ENCODE measurements around the gene UMODL1.

UMODL1 gene

DNA sequence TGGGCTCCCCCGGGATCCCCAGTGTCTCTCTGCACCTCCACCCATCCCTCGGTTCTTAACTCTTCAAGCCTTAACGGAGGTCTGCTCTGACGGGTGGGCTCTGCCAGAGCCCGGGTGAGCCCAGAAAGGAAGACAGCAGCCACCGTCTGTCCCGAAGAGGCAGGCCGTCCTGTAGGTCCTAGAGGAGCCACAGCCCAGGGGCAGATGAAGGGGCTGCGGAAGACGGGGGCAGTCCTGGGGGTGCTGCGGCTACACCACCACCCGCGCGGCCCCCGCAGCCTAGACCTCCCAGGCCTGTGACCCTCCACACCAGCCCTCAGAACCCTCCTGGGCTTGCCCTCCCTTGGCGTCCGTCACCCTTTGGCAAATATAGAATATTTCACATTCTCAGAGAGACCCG, 71.0 kb downstream of the UMODL1 start:
- Histone ChIP-seq H3K4me1 (ENCODE audit: control insufficient read depth, insufficient read depth, low read length) (no peaks in the 10 kb centered on the region), H3K27ac (ENCODE audit: extremely low read depth, low read depth, low read length) (no peak overlapping the region), H3K36me3 (ENCODE audit: control insufficient read depth in 2 of 2, insufficient read depth in 1 of 2, low read length in 2 of 2) (no peaks in the 10 kb centered on the region), H3K9me3 (ENCODE audit: control insufficient read depth, insufficient read depth, low read depth, low read length) (no peaks in the 10 kb centered on the region), H3K4me3 (ENCODE audit: low read depth, low read length) (no peak overlapping the region)
- TF ChIP-seq, protein P1, sequence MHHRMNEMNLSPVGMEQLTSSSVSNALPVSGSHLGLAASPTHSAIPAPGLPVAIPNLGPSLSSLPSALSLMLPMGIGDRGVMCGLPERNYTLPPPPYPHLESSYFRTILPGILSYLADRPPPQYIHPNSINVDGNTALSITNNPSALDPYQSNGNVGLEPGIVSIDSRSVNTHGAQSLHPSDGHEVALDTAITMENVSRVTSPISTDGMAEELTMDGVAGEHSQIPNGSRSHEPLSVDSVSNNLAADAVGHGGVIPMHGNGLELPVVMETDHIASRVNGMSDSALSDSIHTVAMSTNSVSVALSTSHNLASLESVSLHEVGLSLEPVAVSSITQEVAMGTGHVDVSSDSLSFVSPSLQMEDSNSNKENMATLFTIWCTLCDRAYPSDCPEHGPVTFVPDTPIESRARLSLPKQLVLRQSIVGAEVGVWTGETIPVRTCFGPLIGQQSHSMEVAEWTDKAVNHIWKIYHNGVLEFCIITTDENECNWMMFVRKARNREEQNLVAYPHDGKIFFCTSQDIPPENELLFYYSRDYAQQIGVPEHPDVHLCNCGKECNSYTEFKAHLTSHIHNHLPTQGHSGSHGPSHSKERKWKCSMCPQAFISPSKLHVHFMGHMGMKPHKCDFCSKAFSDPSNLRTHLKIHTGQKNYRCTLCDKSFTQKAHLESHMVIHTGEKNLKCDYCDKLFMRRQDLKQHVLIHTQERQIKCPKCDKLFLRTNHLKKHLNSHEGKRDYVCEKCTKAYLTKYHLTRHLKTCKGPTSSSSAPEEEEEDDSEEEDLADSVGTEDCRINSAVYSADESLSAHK (tag by site-specific recombination; IDR thresholded peaks at IDR 0.05): no peak
- no peak for TF ChIP-seq ZNF792 (tag by site-specific recombination; IDR thresholded peaks at IDR 0.05)
- ChIA-PET CTCF (interaction anchor here (1.1 kb wide), 1 partner anchor 193 kb away, joined by 5 read pairs; no protein-coding TSS in a partner anchor), POLR2A (no interaction called here)

DNA sequence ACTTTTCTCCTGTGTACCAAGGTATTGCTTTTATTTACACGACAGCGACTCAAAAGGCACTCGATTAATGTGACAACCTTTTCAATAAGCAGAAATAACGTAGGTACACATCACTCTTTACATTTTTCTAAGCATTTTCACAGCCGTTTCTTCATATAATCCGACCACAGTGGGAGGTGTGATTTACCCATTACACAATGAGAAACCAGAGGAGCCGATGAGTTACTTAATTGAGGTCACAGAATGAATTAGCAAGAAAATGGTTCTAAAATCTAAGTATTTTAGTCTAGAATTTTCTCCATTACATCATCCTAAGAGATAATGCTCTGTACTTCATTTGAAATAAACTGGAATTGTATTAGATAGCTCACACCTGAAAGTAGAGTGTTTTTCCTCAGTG, 71.5 kb downstream of the UMODL1 start:
- Histone ChIP-seq H3K4me3 (ENCODE audit: low read depth, low read length) (no peak overlapping the region), H3K9me3 (ENCODE audit: control insufficient read depth, insufficient read depth, low read depth, low read length) (no peaks in the 10 kb centered on the region), H3K27ac (ENCODE audit: extremely low read depth, low read depth, low read length) (no peak overlapping the region), H3K36me3 (ENCODE audit: control insufficient read depth in 2 of 2, insufficient read depth in 1 of 2, low read length in 2 of 2) (no peaks in the 10 kb centered on the region), H3K4me1 (ENCODE audit: control insufficient read depth, insufficient read depth, low read length) (no peaks in the 10 kb centered on the region)
- ChIA-PET CTCF (interaction anchor here (0.7 to 1.1 kb wide), 3 partner anchors 67 to 502 kb away, joined by 3 to 5 read pairs (median 3); no protein-coding TSS in a partner anchor), POLR2A (no interaction called here)
- no peak for TF ChIP-seq ZNF768 (tag by site-specific recombination; IDR thresholded peaks at IDR 0.05)
- no peak for TF ChIP-seq ZNF155 (tag by site-specific recombination; IDR thresholded peaks at IDR 0.05)
- TF ChIP-seq ZNF629 (tag by site-specific recombination; IDR thresholded peaks at IDR 0.05): no peak
- TF ChIP-seq ATF2 (tag by site-specific recombination; IDR thresholded peaks at IDR 0.05; ENCODE audit: low read depth): no peak

- POLR2A ChIA-PET: no interaction called here
- CTCF ChIA-PET: interaction anchor here (0.5 to 3.6 kb wide), 5 partner anchors 32 to 501 kb away, joined by 3 to 46 read pairs (median 4); no protein-coding TSS in a partner anchor
- no peak overlapping the region for H3K4me3 ChIP-seq (ENCODE audit: low read depth, low read length)
- TF ChIP-seq ZNF658 (tag by site-specific recombination; IDR thresholded peaks at IDR 0.05) (no peak), ZNF416 (tag by site-specific recombination; IDR thresholded peaks at IDR 0.05) (no peak), ZNF280D (tag by site-specific recombination; IDR thresholded peaks at IDR 0.05) (no peak), MYNN (tag by site-specific recombination; IDR thresholded peaks at IDR 0.05; ENCODE audit: borderline replicate concordance) (no peak), ZNF266 (tag by site-specific recombination; IDR thresholded peaks at IDR 0.05; ENCODE audit: low read depth) (no peak), ZNF157 (tag by site-specific recombination; IDR thresholded peaks at IDR 0.05) (no peak), FEZF1 (tag by site-specific recombination; IDR thresholded peaks at IDR 0.05) (no peak), ZNF174 (tag by site-specific recombination; IDR thresholded peaks at IDR 0.05) (no peak), SCRT1 (tag by site-specific recombination; IDR thresholded peaks at IDR 0.05; ENCODE audit: borderline replicate concordance) (no peak), ZNF610 (tag by site-specific recombination; IDR thresholded peaks at IDR 0.05; ENCODE audit: borderline replicate concordance) (no peak), ZNF514 (tag by site-specific recombination; IDR thresholded peaks at IDR 0.05) (no peak), ZNF274 (IDR thresholded peaks at IDR 0.05; ENCODE audit: low read length) (no peak), ZNF274 (tag by site-specific recombination; IDR thresholded peaks at IDR 0.05; ENCODE audit: borderline replicate concordance) (no peak), ZNF561 (tag by site-specific recombination; IDR thresholded peaks at IDR 0.05; ENCODE audit: borderline replicate concordance) (no peak), ZFP37 (tag by site-specific recombination; IDR thresholded peaks at IDR 0.05) (no peak), ZNF223 (tag by site-specific recombination; IDR thresholded peaks at IDR 0.05) (no peak)
- TF ChIP-seq, protein P2, sequence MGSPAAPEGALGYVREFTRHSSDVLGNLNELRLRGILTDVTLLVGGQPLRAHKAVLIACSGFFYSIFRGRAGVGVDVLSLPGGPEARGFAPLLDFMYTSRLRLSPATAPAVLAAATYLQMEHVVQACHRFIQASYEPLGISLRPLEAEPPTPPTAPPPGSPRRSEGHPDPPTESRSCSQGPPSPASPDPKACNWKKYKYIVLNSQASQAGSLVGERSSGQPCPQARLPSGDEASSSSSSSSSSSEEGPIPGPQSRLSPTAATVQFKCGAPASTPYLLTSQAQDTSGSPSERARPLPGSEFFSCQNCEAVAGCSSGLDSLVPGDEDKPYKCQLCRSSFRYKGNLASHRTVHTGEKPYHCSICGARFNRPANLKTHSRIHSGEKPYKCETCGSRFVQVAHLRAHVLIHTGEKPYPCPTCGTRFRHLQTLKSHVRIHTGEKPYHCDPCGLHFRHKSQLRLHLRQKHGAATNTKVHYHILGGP (tag by site-specific recombination; IDR thresholded peaks at IDR 0.05): no peak
- TF ChIP-seq, protein P3, sequence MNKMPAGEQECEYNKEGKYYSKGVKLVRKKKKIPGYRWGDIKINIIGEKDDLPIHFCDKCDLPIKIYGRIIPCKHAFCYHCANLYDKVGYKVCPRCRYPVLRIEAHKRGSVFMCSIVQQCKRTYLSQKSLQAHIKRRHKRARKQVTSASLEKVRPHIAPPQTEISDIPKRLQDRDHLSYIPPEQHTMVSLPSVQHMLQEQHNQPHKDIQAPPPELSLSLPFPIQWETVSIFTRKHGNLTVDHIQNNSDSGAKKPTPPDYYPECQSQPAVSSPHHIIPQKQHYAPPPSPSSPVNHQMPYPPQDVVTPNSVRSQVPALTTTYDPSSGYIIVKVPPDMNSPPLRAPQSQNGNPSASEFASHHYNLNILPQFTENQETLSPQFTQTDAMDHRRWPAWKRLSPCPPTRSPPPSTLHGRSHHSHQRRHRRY (tag by site-specific recombination; IDR thresholded peaks at IDR 0.05): no peak
These were observed 72.0 kb downstream of the UMODL1 start for GRCh38 chr21:42143111-42143510.

More at GRCh38 chr21:42143111-42143510, 72.0 kb downstream of the UMODL1 start:
- H3K36me3 ChIP-seq (ENCODE audit: control insufficient read depth in 2 of 2, insufficient read depth in 1 of 2, low read length in 2 of 2): no peaks in the 10 kb centered on the region
- H3K9me3 ChIP-seq (ENCODE audit: control insufficient read depth, insufficient read depth, low read depth, low read length): no peaks in the 10 kb centered on the region
- H3K4me1 ChIP-seq (ENCODE audit: control insufficient read depth, insufficient read depth, low read length): no peaks in the 10 kb centered on the region
- no peak overlapping the region for H3K27ac ChIP-seq (ENCODE audit: extremely low read depth, low read depth, low read length)

Measured in HEK293 (cell line).